Testis (tissue), 3 donors: ENCODE measurements around the gene ELMOD3. TPM values are rescaled to one million over a fixed set of nuclear protein-coding genes. Genes with fewer than 3 reads are reported as not detected.

Experiments used
- DNase-seq: peaks from one replicate; pipeline ENCODE4 v3.0.0-alpha.2; 2019
- H3K27ac ChIP-seq, 2 donors: fragments of 200-600 bp; sonication (generic); one replicate each; pipeline ENCODE4 v1.5.1; 2019
- H3K27me3 ChIP-seq: fragments of 200-600 bp; sonication (generic); one replicate; pipeline ENCODE4 v1.5.1; 2019
- H3K36me3 ChIP-seq: fragments of 200-600 bp; sonication (generic); one replicate; pipeline ENCODE4 v1.5.1; 2017; ENCODE audit warnings: low read depth; ENCODE audit errors: missing control alignments
- H3K4me1 ChIP-seq: fragments of 200-600 bp; sonication (generic); one replicate; pipeline ENCODE4 v1.5.1; 2019
- H3K4me3 ChIP-seq, 2 donors: fragments of 200-600 bp; sonication (generic); one replicate each; pipeline ENCODE4 v1.5.1; 2017 to 2019
- H3K9me3 ChIP-seq: fragments of 200-600 bp; sonication (generic); one replicate; pipeline ENCODE4 v1.5.1; 2017
- POLR2A ChIP-seq: fragments of 450-650 bp; IDR thresholded peaks from one replicate; pipeline ENCODE4 v1.6.1; 2017; ENCODE audit warnings: antibody characterized with exemption, mild to moderate bottlenecking, moderate library complexity
- WGBS, 2 donors: methylation state at CpG; one replicate each; pipeline ENCODE4 v1.1.5; 2018; 5-methylcytosine and 5-hydroxymethylcytosine counted together
- intact Hi-C: fragments of 100-400 bp; cut with DNase I; formaldehyde crosslinking; loops from one replicate; pipeline ENCODE4 v1.15.1; 2023; ENCODE audit warnings: low total_unique reads
- polyA plus RNA-seq: library from polyadenylated mRNA; stranded (reverse); fragments of 350-450 nt; fragmentation: Illumina TruSeq; extraction: RNeasy Lipid Tissue Mini Kit (QIAGEN cat#74804); gene quantifications from one replicate; pipeline ENCODE4 v1.2.3, GENCODE V29; 2014; ENCODE audit warnings: low read depth, low replicate concordance; ENCODE audit not compliant: insufficient read depth
- total RNA-seq, 2 donors: library from RNA; depleted of rRNA; stranded (reverse); fragments of >200 nt; gene quantifications; one replicate each; pipeline ENCODE4 v1.2.3, GENCODE V29; 2016
- TF ChIP-seq, protein P1 (sequence below), 3 experiments: fragments of 450-650 bp in 2 of 3; fragments of 200-600 bp in 1 of 3; sonication (generic) in 1 of 3; IDR thresholded peaks; one replicate each; pipeline ENCODE4 v1.5.1; 2016 to 2019; ENCODE audit warnings: antibody characterized with exemption in 3 of 3, mild to moderate bottlenecking in 2 of 3, moderate library complexity in 1 of 3

Gene ELMOD3
- total and polyA plus RNA-seq, 3 donors from 2014 or later: 26.2 to 51.6 (median 38.4) TPM

- Histone ChIP-seq H3K36me3 (no peaks in the 10 kb centered on the region), H3K4me3 (no peak overlapping the region), H3K27me3 (no peaks in the 10 kb centered on the region), H3K27ac (peak overlapping the region; percentile 45 to 69), H3K9me3 (no peaks in the 10 kb centered on the region), H3K4me1 (peaks cover 16% of the 10 kb centered on the region)
- no peak for DNase-seq
- 52 to 69% methylated on average over 5 of the region's 5 CpGs for WGBS, 2 donors
- TF ChIP-seq, protein P1, sequence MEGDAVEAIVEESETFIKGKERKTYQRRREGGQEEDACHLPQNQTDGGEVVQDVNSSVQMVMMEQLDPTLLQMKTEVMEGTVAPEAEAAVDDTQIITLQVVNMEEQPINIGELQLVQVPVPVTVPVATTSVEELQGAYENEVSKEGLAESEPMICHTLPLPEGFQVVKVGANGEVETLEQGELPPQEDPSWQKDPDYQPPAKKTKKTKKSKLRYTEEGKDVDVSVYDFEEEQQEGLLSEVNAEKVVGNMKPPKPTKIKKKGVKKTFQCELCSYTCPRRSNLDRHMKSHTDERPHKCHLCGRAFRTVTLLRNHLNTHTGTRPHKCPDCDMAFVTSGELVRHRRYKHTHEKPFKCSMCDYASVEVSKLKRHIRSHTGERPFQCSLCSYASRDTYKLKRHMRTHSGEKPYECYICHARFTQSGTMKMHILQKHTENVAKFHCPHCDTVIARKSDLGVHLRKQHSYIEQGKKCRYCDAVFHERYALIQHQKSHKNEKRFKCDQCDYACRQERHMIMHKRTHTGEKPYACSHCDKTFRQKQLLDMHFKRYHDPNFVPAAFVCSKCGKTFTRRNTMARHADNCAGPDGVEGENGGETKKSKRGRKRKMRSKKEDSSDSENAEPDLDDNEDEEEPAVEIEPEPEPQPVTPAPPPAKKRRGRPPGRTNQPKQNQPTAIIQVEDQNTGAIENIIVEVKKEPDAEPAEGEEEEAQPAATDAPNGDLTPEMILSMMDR (IDR thresholded peaks at IDR 0.05): no peak
- no peak for TF ChIP-seq POLR2A
- intact Hi-C loops: no loop called here
Measured at GRCh38 chr2:85396531-85397470, 42.2 kb downstream of the ELMOD3 start.

GRCh38 chr2:85397925-85398331, 43.4 kb downstream of the ELMOD3 start:
- Histone ChIP-seq H3K9me3 (no peaks in the 10 kb centered on the region), H3K27me3 (no peaks in the 10 kb centered on the region), H3K27ac (no peak overlapping the region), H3K4me3 (no peak overlapping the region), H3K36me3 (no peaks in the 10 kb centered on the region), H3K4me1 (peaks cover 16% of the 10 kb centered on the region)
- intact Hi-C loops: no loop called here
- DNase-seq: no peak
- 59 to 76% methylated on average over 4 of the region's 4 CpGs for WGBS, 2 donors
- no peak for TF ChIP-seq POLR2A
- TF ChIP-seq, protein P1 (IDR thresholded peaks at IDR 0.05): no peak

DNA sequence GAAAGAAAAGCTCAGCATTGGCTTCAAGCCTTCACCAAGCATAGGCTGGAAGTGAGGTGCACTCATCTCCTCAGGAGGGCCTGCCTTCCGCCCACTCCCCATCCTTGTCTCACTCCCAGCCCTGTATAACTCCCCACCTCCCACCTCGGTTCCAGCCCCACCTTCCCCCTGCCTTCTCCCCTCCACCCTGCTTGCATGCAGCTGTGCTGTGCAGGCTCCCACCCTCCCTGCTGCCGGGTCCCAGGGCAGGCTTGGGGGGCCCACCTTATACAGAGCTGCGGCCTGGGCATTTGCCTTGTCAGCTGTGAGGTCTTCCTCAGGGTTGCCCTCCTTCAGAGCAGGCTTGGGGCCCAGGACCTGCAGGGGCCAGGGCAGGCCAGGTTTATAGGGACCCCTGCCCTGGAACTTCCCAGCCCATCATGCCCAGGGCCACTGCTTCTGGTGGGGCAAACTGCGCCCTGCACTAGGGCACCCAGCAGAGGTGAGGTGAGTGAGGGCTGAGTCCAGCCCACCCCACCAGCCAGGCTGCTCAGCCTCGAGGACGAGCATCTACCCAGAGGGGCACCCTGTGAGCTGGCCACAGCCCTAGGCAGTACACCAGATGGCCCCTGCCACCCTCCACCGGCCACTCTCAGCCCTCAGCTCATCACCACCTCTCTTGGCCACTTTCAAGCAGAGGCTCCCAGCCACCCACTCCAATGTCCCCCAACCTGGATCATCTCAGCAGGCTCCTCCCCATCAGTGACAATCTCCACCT, 44.0 kb downstream of the ELMOD3 start:
- WGBS, 2 donors: 92 to 96% methylated on average over 4 to 8 of the region's 8 CpGs
- H3K27ac ChIP-seq: no peak overlapping the region

GRCh38 chr2:85399183-85399455, 44.5 kb downstream of the ELMOD3 start:
- Histone ChIP-seq H3K36me3 (no peaks in the 10 kb centered on the region), H3K27ac (no peak overlapping the region), H3K27me3 (no peaks in the 10 kb centered on the region), H3K4me3 (no peak overlapping the region), H3K9me3 (no peaks in the 10 kb centered on the region), H3K4me1 (peaks cover 16% of the 10 kb centered on the region)
- DNase-seq: no peak
- TF ChIP-seq POLR2A: no peak
- TF ChIP-seq, protein P1 (IDR thresholded peaks at IDR 0.05): no peak
- intact Hi-C loops: no loop called here
- WGBS, 2 donors: 94 to 96% methylated on average over 8 of the region's 8 CpGs

More for the DNA sequence above, 44.0 kb downstream of the ELMOD3 start:
- H3K36me3 ChIP-seq: no peaks in the 10 kb centered on the region
- no peaks in the 10 kb centered on the region for H3K9me3 ChIP-seq
- no peak for DNase-seq
- peaks cover 16% of the 10 kb centered on the region for H3K4me1 ChIP-seq
- no peak overlapping the region for H3K4me3 ChIP-seq
- TF ChIP-seq POLR2A: no peak
- TF ChIP-seq, protein P1 (IDR thresholded peaks at IDR 0.05): no peak
- no peaks in the 10 kb centered on the region for H3K27me3 ChIP-seq
- intact Hi-C loops: no loop called here
